Raji (cell line): ENCODE data around the gene FLII.

Experiments used
- POLR2A ChIP-seq: IDR thresholded peaks from 2 replicates; pipeline ENCODE4 v1.6.1; 2011; ENCODE audit warnings: low read depth, low read length, control low read depth; ENCODE audit not compliant: insufficient read depth

The FLII gene

DNA sequence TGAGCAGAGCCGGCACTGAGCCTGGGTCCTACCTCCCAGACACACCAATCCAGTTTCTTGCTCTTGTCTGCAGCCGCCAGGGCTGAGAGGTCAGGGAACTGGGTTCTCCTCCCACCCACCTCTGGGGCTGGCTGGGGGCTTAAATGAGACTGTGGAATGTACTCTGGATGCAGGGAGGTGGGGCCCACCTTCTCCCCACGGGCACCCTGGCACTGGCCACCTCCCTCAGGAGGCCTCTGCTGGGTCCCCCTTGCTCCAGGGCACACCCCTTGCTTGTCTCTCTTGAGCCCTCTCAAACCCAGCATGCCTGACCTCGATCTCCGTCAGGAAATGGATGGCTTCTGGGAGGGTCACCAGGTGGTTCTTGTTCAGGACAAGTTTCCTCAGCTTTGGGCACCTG, 6.4 kb downstream of the FLII start:
- no peak for TF ChIP-seq POLR2A

DNA sequence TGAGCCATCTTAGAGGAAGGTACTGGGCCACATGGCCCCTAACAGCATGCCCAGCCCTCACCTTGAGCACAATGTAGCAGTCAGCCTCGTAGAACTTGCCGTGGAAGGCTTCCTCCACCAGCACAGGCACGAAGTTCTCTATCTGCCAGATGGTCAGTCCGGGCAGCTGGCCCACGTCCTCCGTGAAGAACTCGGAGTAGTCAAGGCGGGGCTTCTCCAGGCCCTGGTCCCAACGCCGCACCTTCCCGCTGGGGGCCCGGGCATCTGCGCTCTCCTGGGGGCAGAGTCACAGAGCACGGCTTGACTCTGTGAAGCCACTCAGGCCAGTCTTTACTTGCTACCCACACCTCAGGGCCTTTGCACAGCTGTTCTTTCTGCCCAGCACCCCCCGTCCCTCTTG, 7.3 kb downstream of the FLII start:
- TF ChIP-seq POLR2A: no peak

DNA sequence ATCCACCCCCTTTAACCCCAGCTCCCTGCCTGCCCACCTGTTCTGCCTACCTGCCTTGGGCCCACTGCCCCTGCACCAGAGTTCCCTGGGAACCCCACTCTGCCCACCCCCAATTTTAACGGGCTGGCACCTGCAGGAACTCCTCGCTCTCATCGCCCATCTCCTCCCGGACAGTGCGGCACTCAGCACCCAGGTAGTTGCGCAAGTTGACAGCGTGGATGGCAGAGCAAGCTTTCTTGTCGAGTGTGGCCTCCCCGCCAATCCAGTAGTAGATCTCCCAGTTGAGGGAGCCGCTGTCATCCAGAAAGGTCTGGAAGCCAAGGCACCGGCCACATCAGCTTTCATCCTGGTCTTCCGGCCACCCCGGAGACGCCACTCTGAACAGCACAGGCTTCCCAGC, 7.8 kb downstream of the FLII start:
- TF ChIP-seq POLR2A: no peak

DNA sequence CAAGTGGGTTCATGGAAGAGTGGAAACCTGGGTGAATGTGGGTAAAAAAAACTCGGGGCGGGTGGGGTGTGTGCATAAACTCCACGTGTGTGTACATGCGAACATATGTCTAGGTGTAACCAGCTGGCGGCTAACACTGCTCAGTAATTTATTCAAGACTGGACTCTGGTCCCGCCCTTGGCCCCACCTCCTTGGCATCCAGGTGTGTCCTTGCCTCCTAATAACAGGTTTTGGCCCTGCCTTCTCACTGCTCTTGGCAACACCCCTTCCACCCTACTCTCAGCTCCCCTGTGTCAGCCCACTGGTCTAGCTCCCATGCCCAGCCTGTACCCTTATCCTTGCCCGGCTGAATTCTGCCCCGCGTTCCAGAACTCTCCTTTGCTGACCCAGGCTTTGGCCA, 8.3 kb downstream of the FLII start:
- TF ChIP-seq POLR2A: no peak

DNA sequence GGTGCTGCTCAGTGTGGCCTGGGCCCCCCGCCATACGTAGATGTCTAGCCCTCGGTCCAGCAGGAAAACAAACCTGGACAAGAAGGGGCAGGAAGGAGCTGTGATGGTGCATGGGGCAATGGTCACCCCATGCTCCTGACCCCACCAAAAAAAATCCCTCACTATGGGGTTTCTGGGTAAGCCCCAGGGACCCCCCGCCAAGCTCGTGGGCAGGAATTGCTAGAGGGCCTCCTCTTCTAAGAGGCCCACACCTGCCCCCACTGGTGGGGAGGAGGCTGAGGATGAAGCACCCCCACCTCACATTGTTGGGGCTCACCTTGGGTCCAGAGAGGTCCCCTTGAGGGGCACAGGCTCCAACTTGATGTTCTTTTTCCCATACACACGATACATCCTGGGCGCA, 9.7 kb downstream of the FLII start:
- no peak for TF ChIP-seq POLR2A

DNA sequence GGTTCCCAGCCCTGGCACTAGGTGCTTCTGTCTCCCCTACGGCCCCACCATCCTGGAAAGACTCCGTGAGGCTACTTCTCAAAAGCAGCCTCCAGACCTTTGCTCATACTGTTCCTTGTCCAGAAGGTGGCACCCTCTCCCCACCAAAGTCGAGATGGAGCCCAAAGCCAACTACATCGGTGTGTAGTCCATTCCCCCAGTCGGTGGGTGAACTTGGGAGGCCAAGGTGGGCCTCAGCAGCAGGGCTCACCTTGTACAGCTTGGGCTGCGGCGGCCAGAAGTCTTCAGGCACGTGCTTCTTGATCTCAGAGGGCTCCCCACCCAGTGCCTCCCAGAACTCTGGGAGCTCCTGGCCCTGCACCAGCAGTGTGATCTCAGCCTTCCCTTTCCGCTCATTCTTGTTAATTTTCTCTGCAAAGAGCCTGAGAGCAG, 10.2 kb downstream of the FLII start:
- TF ChIP-seq POLR2A: no peak

DNA sequence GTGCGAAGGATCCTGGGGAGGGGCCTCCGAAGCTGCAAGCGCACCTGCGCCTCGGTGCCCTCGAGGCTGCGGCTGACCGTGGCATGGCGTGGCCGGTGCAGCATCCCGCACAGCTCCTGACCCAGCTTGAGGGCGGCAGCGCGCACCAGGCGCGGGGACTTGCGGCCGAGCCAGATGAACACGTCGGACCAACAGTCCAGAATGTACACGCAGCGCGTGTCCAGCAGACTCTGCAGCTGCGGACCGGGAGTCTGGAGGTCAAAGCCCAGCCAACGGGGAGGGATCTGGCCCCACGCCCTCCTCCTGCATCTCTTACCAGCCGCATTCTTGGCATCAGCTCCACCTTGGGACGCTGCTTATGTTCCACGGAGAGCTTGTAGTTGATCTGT, 10.9 kb downstream of the FLII start:
- no peak for TF ChIP-seq POLR2A

DNA sequence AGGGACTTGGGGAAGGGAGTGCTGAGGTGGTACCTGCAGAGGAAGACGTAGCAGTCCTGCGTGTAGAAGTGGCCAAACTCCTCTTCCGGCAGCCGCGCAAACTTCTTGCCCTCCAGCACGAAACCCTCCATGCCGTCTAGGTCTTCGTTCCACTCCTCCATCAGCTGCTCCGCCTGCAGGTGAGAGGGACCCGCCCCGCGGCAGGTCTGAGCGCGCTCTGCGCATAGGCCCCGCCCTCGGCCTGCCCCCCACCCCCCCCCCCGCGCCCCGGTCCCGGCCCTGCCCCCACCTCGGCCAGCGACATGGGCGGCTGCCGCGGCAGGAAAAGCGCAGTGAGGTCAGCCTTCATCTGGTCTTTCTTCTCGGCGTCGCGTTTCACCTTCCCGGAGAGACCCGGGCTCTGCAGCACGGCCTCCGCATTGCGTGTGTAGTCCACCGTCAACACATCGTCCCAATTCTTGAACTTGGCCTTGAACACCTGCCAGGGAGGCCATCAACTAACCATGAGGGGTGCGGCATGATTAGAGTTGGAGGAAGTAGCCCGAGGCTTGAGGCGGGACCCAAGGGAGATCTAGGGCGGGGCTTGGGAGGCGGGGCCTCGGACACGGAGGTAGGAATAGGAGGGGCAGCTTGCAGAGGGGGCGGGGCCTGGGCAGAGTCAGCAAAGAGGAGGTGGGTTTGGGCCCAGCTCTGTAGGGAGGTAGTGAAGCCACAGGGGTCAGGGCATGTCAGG, 11.5 kb downstream of the FLII start:
- TF ChIP-seq POLR2A: no peak

DNA sequence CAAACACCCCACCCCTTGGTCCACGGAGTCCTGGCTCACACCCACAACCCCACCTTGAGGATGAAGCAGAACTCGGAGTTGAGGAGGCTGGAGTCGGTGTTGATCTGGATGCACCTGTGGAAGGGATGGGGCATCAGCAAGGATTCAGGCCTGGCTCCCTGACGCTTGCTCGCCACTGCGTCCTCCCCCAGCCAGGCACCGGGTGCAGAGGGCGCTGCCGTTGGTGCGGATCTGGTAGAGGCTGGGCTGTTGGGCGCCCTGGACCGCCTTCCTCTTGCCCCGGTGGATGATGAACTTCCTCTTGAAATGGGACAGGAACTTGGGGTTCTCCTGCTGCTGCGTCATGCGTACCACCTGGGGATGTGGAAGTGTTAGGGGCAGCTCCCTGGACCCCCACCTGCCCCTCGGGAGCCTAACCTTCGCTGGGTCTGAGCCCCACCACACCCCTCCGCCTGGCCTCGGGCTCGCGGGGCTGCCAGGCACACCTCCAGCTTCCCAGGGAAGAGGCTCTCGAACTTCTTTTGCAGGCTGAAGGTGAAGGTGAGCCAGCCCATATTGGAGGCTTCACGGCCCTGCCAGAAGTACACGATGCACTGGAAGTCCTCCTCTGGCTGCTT, 12.3 kb downstream of the FLII start:
- no peak for TF ChIP-seq POLR2A

DNA sequence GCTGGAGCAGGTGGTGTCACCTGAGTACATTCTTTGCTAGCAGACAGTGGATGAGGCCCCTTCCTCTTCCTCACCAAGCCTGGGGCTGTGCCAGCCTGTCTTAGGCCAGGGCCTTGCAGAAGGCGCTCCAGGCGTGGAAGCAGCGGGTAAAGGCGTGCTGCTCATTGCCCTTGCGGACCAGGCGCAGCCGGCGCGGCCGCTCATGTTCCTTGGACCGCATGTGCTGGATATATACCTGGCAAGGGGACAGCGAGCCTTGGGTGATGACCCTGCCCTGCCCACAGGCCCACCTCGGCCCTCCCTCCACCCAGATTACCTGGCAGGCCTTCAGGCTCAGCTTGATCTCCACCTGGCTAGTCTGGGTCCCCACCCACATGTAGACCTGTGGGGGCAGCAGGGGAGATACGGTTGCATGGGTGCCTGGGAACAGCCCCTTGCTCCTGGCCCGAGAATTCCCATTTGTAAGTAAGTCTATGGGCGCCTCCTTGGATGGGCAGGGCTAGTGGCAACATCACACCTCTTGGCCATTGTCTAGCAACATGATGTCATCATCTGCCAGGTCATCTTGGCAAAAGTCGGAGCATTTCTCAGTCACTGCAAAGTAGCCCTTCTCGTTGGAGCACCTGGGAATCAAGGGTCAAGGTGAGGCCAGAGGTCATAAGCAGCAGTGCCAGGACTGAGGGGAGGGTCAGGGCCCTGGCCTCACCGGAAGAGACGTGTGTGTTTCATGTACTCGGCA, 13.3 kb downstream of the FLII start:
- no peak for TF ChIP-seq POLR2A

DNA sequence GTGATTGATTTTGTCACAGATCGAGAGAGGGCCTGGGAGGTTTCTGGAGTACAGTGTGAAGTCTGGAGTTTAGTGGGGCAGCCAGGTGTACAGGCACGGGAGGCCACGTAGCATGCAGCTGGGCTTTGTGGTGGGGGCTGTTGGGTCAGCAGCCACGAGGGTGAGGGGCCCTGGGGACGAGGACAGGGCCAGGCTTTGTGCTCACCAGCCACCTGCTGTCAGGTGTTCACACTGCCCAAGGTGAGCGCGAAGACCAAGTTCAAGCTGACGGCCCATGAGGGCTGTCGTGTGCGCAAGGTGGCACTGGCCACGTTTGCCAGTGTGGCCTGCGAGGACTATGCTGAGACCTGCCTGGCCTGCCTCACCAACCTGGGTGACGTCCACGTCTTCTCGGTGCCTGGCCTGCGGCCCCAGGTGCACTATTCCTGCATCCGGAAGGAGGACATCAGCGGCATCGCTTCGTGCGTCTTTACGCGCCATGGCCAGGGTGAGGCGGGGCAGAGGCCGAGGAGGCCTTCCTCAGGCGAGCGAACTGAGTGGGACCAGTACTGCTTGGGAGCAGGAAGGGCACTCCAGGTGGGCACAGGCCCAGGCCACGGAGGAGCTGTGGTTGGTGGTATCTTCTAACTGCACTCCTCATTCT, 17.2 kb downstream of the FLII start:
- TF ChIP-seq POLR2A: no peak

DNA sequence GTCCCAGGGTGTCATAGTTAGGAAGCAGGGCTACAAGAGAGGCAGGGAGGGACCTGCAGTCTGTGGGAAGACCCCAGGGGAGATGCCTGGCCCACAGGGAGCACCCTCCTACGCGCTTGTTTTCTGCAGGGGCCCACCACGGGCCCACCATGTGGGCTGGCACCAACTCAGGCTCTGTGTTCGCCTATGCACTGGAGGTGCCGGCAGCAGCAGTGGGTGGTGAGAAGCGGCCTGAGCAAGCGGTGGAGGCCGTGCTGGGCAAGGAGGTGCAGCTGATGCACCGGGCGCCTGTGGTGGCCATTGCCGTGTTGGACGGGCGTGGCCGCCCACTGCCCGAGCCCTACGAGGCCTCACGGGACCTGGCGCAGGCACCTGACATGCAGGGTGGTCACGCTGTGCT, 18.1 kb downstream of the FLII start:
- no peak for TF ChIP-seq POLR2A

DNA sequence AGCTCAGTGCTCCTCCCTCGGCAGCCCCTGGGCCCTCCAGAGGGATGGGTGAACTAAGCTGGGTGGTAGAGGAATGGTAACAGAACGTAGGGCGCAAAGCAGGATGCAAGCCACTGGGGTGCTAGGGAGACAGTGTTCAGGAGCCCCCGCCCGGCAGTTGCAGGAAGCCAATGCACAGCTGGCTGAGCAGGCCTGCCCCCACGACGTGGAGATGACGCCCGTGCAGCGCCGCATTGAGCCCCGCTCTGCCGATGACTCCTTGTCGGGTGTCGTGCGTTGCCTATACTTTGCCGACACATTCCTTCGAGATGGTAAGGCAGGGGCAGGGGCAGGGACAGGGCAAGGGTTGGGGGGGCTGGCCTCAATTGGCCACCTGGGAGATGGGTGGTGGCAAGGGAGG, 20.2 kb downstream of the FLII start:
- no peak for TF ChIP-seq POLR2A

DNA sequence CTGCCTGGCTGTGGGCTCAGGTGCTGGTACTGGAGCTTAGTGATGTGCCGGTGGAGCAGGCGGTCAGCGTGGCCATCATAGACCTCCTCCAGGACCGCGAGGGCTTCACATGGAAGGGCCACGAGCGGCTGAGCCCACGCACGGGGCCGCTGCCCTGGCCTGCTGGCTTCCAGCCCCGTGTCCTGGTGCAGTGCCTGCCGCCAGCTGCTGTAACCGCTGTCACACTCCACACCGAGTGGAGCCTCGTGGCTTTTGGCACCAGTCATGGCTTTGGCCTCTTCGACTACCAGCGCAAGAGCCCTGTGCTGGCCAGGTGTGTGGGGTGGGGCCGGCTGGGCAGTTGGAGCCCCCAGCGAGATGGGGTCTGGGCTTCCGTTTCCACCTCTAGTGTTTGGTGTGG, 21.1 kb downstream of the FLII start:
- TF ChIP-seq POLR2A: no peak

DNA sequence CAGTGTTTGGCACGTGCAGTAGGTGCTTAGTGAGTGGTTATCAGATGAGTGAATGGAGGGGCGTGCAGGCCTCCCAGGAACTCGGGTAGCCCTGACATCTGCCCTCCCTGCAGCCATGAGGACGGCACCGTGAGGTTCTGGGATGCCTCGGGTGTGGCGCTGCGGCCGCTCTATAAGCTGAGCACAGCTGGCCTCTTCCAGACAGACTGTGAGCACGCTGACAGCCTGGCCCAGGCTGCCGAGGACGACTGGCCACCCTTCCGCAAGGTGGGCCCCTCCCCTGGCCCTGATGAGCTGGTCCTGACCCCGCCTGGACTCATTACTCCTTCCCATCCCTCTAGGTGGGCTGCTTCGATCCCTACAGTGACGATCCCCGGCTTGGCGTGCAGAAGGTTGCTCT, 22.0 kb downstream of the FLII start:
- no peak for TF ChIP-seq POLR2A
